ENCODE measurements around the gene ISYNA1.

Gene ISYNA1

DNA sequence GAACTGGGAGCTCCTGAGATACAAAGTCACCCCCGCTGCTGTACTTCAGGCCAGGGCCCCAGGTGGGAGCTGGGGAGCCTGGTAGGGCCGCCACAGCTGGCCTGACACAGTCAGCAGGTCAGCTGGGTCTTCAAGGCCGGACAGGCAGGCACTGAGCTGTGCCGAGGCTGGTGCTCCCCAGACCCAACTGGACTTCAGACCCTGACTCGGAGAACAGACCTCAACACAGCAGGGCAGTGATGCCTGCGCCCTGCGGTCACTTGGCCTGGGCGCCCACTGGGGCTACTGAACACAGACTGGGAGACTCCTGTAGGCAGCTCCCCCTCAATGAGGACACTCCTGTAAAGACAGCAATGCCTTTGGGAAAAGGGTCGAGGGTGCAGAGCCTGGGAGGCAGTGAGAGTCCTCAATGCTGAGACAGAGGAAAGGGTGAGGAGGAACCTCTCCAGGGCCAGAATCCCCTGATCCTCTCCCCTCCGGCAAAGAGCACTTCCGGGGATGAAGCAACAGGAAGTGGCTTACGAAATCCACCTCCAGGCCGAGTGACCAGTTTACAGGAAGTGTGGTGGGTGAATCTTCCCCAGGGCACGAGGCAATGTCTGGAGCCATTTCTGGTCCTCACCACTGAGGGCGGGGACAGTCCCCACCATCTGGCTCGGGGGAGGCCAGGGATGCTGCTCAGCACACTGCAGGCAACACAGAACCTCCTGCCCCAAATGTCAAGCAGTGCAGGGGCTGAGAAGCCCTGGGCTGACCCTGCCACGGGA is 40.8 kb upstream of the ISYNA1 start:
- no peak for TF ChIP-seq CTCF (conservative IDR thresholded peaks at IDR 0.05; ENCODE audit: low read length)
- TF ChIP-seq EZH2phosphoT487 (IDR thresholded peaks at IDR 0.05; ENCODE audit: borderline replicate concordance): no peak
- peaks cover 91% of the 10 kb centered on the region for H3K79me2 ChIP-seq (ENCODE audit: insufficient read depth, low read length)
- H3K9me2 ChIP-seq (replicated peaks; ENCODE audit: low read depth, low read length): no peaks in the 10 kb centered on the region
- H3K36me3 ChIP-seq (ENCODE audit: insufficient read depth, low read length): no peaks in the 10 kb centered on the region
- peaks cover 10% of the 10 kb centered on the region for H3K4me1 ChIP-seq (ENCODE audit: insufficient read depth, low read length, poor library complexity, severe bottlenecking)
- no peaks in the 10 kb centered on the region for H3K27me3 ChIP-seq (ENCODE audit: insufficient read depth, low read length, poor library complexity, severe bottlenecking)
- H3K9ac ChIP-seq (ENCODE audit: low read depth, low read length, poor library complexity, severe bottlenecking): no peak overlapping the region
- H4K20me1 ChIP-seq (ENCODE audit: insufficient read depth, low read length, poor library complexity, severe bottlenecking): peaks cover 18% of the 10 kb centered on the region
- no peaks in the 10 kb centered on the region for H3F3A ChIP-seq (ENCODE audit: low read depth)
- no peak overlapping the region for H3K4me2 ChIP-seq (ENCODE audit: low read depth, low read length, poor library complexity, severe bottlenecking)
- H3K4me3 ChIP-seq (ENCODE audit: low read length, poor library complexity, severe bottlenecking): no peak overlapping the region
- no peak overlapping the region for H2AFZ ChIP-seq (ENCODE audit: low read length)
- H3K9me3 ChIP-seq (ENCODE audit: insufficient read depth, low read depth, low read length): no peaks in the 10 kb centered on the region

GRCh38 chr19:18477974-18478373 is 40.0 kb upstream of the ISYNA1 start:
- Histone ChIP-seq H3K9me2 (replicated peaks; ENCODE audit: low read depth, low read length) (no peaks in the 10 kb centered on the region), H4K20me1 (ENCODE audit: insufficient read depth, low read length, poor library complexity, severe bottlenecking) (peaks cover 14% of the 10 kb centered on the region), H3K36me3 (ENCODE audit: insufficient read depth, low read length) (no peaks in the 10 kb centered on the region), H3F3A (ENCODE audit: low read depth) (no peaks in the 10 kb centered on the region), H3K79me2 (ENCODE audit: insufficient read depth, low read length) (peaks cover 88% of the 10 kb centered on the region), H3K4me1 (ENCODE audit: insufficient read depth, low read length, poor library complexity, severe bottlenecking) (peaks cover 10% of the 10 kb centered on the region), H3K9me3 (ENCODE audit: insufficient read depth, low read depth, low read length) (no peaks in the 10 kb centered on the region), H3K4me3 (ENCODE audit: low read length, poor library complexity, severe bottlenecking) (no peak overlapping the region), H2AFZ (ENCODE audit: low read length) (no peak overlapping the region), H3K9ac (ENCODE audit: low read depth, low read length, poor library complexity, severe bottlenecking) (no peak overlapping the region), H3K4me2 (ENCODE audit: low read depth, low read length, poor library complexity, severe bottlenecking) (no peak overlapping the region), H3K27me3 (ENCODE audit: insufficient read depth, low read length, poor library complexity, severe bottlenecking) (no peaks in the 10 kb centered on the region)
- TF ChIP-seq EZH2phosphoT487 (IDR thresholded peaks at IDR 0.05; ENCODE audit: borderline replicate concordance) (no peak), CTCF (conservative IDR thresholded peaks at IDR 0.05; ENCODE audit: low read length) (no peak)

- H3K79me2 ChIP-seq (ENCODE audit: insufficient read depth, low read length): peaks cover 86% of the 10 kb centered on the region
- no peaks in the 10 kb centered on the region for H3K27me3 ChIP-seq (ENCODE audit: insufficient read depth, low read length, poor library complexity, severe bottlenecking)
- no peak overlapping the region for H3K9ac ChIP-seq (ENCODE audit: low read depth, low read length, poor library complexity, severe bottlenecking)
- H4K20me1 ChIP-seq (ENCODE audit: insufficient read depth, low read length, poor library complexity, severe bottlenecking): peaks cover 14% of the 10 kb centered on the region
- no peaks in the 10 kb centered on the region for H3K9me2 ChIP-seq (replicated peaks; ENCODE audit: low read depth, low read length)
- H3K4me2 ChIP-seq (ENCODE audit: low read depth, low read length, poor library complexity, severe bottlenecking): no peak overlapping the region
- H3F3A ChIP-seq (ENCODE audit: low read depth): no peaks in the 10 kb centered on the region
- H3K9me3 ChIP-seq (ENCODE audit: insufficient read depth, low read depth, low read length): no peaks in the 10 kb centered on the region
- no peak overlapping the region for H2AFZ ChIP-seq (ENCODE audit: low read length)
- no peak overlapping the region for H3K4me3 ChIP-seq (ENCODE audit: low read length, poor library complexity, severe bottlenecking)
- no peaks in the 10 kb centered on the region; the same call in 1 of the 2 replicates for H3K36me3 ChIP-seq (ENCODE audit: insufficient read depth, low read length)
- peaks cover 10% of the 10 kb centered on the region for H3K4me1 ChIP-seq (ENCODE audit: insufficient read depth, low read length, poor library complexity, severe bottlenecking)
- TF ChIP-seq CTCF (conservative IDR thresholded peaks at IDR 0.05; ENCODE audit: low read length): peak; percentile 28; the same call in 1 of the 2 replicates
- no peak for TF ChIP-seq EZH2phosphoT487 (IDR thresholded peaks at IDR 0.05; ENCODE audit: borderline replicate concordance)
These were observed 39.3 kb upstream of the ISYNA1 start for GRCh38 chr19:18477042-18477779.

All from Loucy (cell line).